ENCODE results near the gene CELSR3.

- TF ChIP-seq POLR2AphosphoS5 (IDR thresholded peaks at IDR 0.05; ENCODE audit: low read depth, low read length) (no peak), TAF1 (IDR thresholded peaks at IDR 0.05; ENCODE audit: borderline replicate concordance, low read depth, low read length) (no peak), POLR2A (IDR thresholded peaks at IDR 0.05; ENCODE audit: low read depth, low read length) (no peak; the same call in 1 of the 2 replicates)
Measured at GRCh38 chr3:48709051-48709461, 46.4 kb upstream of the CELSR3 start.

Measured in GM12892 (cell line).